Measurements from ENCODE around the gene HNRNPLL.

GRCh38 chr2:38515155-38516074 is 87.3 kb downstream of the HNRNPLL start:
- TF ChIP-seq POLR2AphosphoS5 (IDR thresholded peaks at IDR 0.05; ENCODE audit: borderline replicate concordance, low read depth, low read length) (no peak), EZH2 (IDR thresholded peaks at IDR 0.05) (no peak)

All from SK-N-MC (cell line).